GM18870 (cell line): ENCODE data around the gene TMEM131L.
"Not testable (repeated sequence)": the region's sequence is repeated elsewhere in the genome, so short reads cannot be mapped to it uniquely, and the experiment has no call there.

Experiments used
- ATAC-seq: cut with Tn5 transposase; IDR thresholded peaks from one replicate; pipeline ENCODE4 v1.9.1; 2021; ENCODE audit warnings: moderate library complexity; ENCODE audit not compliant: unreplicated experiment

Gene TMEM131L

DNA sequence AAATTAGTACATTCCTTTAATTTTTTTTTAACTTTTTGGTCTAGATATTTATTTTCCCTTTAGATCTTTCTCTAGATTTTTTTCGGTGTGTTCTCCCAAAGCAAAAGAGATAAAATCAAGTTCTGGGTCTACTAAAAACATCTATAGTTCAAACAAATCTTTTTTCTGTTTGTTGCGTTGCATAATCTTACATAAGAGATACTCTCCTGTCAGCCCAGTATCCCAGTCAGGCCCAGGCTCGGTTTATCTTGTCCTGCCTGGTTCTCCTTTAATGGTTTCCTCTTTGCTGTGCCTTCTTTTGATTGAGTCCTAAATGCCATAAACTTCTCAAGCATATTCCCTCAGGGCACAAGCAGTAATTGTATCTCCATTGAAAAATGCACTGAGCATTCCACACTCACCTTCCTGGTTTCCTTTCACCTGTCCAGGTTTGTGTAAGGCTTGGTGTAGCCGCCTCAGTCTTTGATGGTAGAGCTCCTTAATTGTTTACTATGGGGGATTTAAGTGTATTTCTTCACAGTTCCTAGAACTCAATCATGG is 104.9 kb downstream of the TMEM131L start:
- ATAC-seq: no peak

DNA sequence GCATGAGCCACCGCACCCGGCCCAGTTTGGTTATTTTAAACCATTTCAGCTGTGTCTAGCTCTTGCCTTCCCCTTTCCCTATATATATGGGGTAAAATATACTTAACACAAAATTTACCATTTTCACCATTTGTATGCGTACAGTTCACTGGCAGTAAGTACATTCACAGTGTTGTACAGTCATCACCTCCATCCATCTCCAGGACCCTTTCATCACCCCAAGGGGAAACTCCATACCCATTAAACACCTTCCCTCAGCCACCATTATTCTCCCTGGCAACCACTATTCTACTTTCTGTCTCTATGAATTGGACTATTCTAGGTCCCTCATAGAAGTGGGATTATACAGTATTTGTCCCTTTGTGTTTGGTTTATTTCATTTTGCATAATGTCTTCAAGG is 106.4 kb downstream of the TMEM131L start:
- ATAC-seq: no peak

DNA sequence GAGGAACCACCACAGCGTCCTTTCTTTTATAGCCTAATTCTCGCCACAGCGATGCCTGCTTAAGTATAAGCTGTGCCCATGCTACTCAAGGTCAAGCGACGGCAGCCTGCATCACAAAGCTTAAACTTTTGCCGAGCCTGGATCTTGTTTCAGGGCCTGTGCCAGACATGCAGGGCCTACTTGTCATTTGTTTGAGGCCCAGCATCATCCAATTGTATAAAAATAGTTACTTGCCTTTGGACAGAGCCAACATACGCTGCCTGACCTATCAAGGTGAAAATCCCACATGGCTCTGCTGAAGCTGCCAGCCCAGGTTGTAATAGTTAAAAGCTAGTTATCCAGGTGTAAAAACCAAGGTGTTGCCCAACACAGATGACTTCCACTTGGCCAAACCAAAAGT is 107.1 kb downstream of the TMEM131L start:
- no peak for ATAC-seq

- peak; percentile 48 for ATAC-seq
Observed at GRCh38 chr4:153573881-153574802, 108.0 kb downstream of the TMEM131L start.

GRCh38 chr4:153576443-153576774 is 110.2 kb downstream of the TMEM131L start:
- ATAC-seq: no peak

DNA sequence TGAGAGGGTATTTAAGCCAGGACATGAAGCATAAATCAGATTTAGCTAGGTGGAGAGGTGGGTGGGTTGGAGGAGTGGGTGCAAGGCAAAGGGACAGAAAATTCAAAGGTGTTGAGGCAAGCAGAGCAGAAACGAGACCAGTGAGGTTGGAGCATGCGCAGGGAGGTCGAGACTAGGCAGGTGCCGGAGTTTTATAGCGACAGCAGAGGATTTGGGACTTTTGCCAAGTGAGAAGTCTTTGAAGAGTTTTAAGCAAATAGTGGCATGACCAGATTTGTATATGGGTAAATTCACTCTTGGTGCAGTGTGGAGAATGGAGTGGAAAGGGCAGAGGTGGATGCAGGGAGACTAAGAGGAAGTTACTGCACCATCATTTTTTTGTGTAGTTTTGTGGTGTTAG is 110.9 kb downstream of the TMEM131L start:
- no peak for ATAC-seq

DNA sequence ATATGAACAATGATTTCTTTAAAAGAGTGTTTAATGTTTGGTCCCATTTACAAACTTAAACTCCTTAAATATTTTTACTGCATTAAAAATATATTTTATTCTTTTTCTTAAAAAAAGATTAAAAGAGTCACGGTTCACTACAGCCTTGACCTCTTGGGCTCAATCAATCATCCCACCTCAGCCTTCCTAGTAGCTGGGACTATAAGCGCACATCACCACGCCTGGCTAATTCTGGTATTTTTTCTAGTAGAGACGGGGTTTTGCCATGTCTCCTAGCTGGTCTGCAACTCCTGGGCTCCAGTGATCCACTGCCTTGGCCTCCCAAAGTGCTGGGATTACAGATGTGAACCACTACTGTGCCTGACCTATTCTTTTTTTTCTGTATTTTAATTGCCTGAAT is 113.2 kb downstream of the TMEM131L start:
- no peak for ATAC-seq

DNA sequence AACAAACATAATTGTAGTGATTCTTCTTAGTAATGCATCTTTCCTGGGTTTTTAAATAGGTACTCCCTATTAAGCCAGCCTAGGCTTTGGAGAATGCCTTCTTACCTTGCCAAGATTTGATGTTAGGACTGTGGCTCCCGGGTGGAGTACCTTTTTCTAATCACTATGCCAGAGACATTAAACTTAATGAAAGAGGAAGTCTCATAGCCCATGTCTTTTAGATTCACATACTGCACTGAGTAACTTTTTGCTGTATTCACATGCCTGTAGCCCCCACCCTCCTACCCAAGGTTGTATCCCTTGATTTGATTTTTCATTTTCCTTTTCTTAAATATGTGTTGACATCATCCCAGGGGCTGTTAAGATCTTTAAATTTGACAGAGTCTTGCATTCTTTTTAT is 113.7 kb downstream of the TMEM131L start:
- ATAC-seq: no peak

GRCh38 chr4:153582954-153583702 is 117.0 kb downstream of the TMEM131L start:
- no peak for ATAC-seq

DNA sequence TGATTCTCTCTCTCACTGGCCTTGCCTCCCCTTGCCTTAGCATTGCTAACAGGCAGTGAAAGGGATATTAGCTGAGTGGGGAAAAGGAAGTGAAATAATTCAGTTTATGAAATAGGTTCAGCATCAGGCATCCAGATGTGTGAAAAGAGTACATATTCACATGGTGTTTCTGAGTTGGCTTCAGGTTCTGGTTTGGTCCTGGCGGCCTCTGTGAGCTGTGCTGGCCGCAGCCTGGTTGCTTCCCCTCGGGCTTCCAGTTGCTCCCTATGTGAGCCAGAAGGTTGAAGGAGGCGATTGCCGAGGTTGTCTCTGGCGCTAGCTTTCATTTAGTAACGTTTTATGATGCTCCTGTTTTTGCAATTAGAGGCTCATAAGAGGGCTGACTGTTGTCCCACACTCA is 118.9 kb downstream of the TMEM131L start:
- no peak for ATAC-seq

DNA sequence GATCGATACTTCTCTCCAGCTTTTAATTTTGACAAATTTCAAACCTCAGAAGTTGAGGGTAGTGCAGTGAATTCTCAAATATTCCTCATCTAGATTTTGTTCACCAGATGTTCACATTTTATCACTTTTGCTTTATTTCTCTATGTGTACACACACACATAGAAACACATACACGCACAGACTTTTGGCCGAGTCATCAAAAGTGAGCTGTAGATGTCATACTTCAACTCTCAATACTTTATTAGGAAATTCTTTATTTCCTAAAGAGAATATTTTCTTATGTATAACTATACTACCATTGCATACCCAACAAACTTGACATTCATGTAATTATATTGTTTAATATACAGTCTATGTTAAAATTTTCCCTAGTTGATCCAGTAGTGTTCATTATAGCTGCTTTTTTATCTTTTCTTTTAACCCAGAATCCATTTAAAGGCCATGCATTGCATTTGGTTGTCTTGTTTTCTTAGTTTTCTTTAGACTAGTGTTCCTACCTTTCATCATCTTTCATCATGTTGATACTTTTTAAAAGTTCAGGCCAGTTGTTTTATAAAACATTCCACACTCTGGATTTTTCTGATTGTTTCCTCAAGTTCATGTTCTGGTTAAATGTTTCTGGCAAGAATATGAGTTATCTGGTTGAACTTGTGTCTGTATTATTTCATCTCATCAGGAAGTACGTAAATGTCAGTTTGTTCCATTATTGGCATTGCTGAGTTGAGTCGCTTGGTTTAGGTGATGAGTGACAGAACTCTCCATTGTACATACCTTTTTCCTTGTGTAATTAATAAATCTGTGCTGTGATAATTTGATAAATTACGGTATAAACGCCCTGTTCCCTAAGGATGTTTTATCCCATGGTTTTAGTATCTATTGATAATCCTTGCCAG is 123.8 kb downstream of the TMEM131L start:
- ATAC-seq: no peak

DNA sequence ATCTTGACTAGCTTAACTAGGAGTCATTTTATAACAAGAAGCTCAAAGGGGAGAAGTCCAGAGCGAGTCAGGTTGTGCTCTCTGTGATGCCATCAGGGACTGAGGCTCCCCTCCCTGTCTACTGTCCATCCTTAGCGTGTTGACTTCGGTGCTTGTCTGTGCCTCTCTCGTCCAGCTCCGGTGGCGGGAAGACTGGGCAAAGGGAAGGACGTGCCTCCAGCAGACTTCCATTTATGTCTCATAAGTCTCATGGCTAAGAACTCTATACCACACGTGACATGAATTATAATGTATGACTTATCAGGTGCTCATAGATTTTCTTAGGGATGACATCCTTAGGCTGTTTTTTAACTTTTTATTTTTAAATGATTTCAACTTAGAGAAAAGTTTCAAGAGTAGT is 125.3 kb downstream of the TMEM131L start:
- no peak for ATAC-seq

GRCh38 chr4:153592064-153592463 is 125.9 kb downstream of the TMEM131L start:
- no peak for ATAC-seq

GRCh38 chr4:153593161-153593560 is 127.0 kb downstream of the TMEM131L start:
- ATAC-seq: no peak

- ATAC-seq: no peak
Observed at GRCh38 chr4:153594210-153594609, 128.1 kb downstream of the TMEM131L start.

DNA sequence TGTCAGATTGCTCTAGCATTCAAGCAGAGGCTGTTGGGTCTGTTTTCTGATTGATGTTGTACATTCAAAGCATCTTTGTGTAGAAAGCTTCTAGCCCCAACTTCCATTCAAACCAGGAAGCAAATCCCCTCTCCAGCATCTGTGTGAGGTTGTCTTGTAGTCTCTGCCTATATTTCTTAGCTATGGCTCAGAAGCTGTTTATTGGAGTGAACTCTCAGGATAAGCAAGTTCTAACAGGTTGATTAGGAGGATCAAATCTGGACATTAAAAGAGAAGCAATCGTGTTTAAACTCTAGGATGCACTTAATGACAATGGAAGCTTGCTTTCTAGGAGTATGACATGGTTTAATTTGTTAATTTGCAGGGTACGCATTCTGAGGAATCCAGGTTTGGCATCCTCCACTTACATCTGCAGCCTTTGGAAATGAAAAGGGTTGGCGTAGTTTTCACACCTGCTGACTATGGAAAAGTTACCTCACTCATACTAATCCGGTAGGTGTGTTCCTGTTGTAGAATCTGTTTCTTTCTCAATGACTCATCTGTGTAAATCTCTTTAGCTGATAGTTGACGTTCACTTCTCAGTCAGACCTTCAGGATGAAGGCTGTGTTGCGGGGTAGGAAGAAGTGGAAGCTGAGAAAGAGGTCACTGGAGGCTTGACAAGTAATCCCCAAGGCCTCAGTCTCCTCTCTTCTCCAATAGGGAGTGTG is 129.9 kb downstream of the TMEM131L start:
- no peak for ATAC-seq

DNA sequence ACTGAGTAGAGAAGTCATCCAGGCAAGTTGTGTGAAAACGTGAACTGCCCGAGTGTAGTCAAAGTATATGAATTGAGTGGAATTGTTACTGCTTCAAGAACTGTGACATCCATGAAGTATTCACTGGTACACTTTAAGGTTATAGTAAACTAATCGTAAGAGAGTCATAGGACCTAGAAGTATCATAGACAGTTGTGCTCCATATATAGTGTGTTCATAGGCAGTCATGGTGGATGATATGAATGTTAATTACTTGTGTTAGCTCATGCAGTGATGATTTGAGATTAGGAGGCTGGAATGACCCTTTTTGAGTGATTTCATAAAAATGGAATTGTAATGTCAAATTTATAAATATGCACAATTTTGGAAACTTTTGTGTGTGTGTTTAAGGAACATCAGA is 136.6 kb downstream of the TMEM131L start:
- no peak for ATAC-seq

DNA sequence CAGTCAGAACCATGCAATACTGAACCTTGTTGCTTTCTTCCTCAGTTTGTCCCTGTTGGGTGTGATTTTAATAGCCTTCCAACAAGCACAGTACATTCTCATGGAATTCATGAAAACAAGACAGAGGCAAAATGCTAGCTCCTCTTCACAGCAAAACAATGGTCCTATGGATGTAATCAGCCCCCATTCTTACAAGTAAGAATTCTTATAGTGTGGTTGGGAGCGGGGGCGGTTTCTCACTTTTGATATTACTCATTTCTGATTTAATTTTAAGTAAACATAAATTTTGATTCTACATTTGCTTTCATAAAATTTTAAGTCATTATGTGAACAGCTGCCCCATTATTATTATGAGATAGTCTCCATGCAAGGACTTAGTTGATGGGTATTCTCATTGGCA is 137.1 kb downstream of the TMEM131L start:
- no peak for ATAC-seq

DNA sequence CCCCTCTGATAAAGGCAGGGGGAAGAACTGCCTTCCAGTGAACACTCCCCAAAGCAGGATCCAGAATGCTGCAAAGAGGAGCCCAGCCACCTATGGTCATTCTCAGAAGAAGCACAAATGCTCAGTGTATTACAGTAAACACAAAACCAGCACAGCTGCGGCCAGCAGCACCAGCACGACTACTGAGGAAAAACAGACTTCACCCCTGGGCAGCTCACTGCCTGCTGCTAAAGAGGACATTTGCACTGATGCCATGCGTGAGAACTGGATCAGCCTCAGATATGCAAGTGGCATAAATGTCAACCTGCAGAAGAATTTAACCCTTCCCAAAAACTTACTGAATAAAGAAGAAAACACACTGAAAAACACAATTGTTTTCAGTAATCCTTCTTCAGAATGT is 137.7 kb downstream of the TMEM131L start:
- no peak for ATAC-seq

DNA sequence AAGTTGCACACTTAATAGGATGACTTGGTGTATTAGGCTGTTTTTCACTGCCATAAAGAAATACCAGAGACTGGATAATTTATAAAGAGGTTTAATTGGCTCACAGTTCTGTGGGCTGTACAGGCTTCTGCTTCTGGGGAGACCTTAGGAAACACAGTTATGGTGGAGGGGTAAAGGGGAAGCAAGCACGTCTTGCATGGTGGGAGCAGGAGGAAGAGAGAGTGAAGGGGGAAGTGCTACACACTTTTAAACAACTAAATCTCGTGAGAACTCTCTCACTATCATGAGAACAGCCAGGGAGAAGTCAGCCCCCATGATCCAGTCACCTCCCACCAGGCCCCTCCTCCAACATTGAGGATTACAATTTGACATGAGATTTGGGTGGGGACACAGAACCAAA is 142.9 kb downstream of the TMEM131L start:
- not testable (repeated sequence) for ATAC-seq
